Gastroesophageal sphincter (tissue), 3 donors: Measurements from ENCODE around the gene TFF3.

Experiments
- CTCF ChIP-seq, 4 experiments: fragments of 200-600 bp in 2 of 4; fragments of 450-650 bp in 2 of 4; sonication (generic) in 1 of 4; IDR thresholded peaks; one replicate each; pipeline ENCODE4 v1.5.1; 2017 to 2019; ENCODE audit warnings: antibody characterized with exemption in 4 of 4, mild to moderate bottlenecking in 2 of 4, moderate library complexity in 2 of 4
- EP300 ChIP-seq: sonication (generic); formaldehyde crosslinking; IDR thresholded peaks from one replicate; pipeline ENCODE4 v1.6.1; 2017; ENCODE audit warnings: antibody characterized with exemption, mild to moderate bottlenecking
- POLR2A ChIP-seq, 2 donors: fragments of 450-650 bp; IDR thresholded peaks; one replicate each; pipeline ENCODE4 v1.6.1; 2017; ENCODE audit warnings: antibody characterized with exemption in 2 of 2, mild to moderate bottlenecking in 2 of 2, moderate library complexity in 1 of 2
- POLR2AphosphoS5 ChIP-seq: sonication (generic); formaldehyde crosslinking; IDR thresholded peaks from one replicate; pipeline ENCODE4 v1.6.1; 2017; ENCODE audit warnings: antibody characterized with exemption

GRCh38 chr21:42286416-42286815 lies 28.8 kb downstream of the TFF3 start:
- no peak for TF ChIP-seq CTCF (IDR thresholded peaks at IDR 0.05)
- no peak for TF ChIP-seq EP300
- no peak for TF ChIP-seq POLR2A (IDR thresholded peaks at IDR 0.05)
- no peak for TF ChIP-seq POLR2AphosphoS5
